SK-N-SH (cell line): ENCODE measurements around the gene ZXDB. TPM values are rescaled to one million over a fixed set of nuclear protein-coding genes. Genes with fewer than 3 reads are reported as not detected.

ENCODE experiments used
- CTCF ChIA-PET: fragments of 300-600, 350-600 bp; formaldehyde crosslinking; extraction: SDS; loops from one replicate; lab custom pipeline; 2021; lab: Yijun Ruan, JAX
- POLR2A ChIA-PET: fragments of 350-600 bp; sonication (Branson Sonifier 250); formaldehyde crosslinking; extraction: SDS; loops from one replicate; lab custom pipeline; 2020; ENCODE audit warnings: antibody characterized with exemption, inconsistent platforms; lab: Yijun Ruan, JAX
- DNase-seq: peaks from one replicate; pipeline ENCODE4 v3.0.0; 2012
- H2AFZ ChIP-seq: fragments of 200-600 bp; sonication (generic); 2 replicates; pipeline ENCODE4 v1.8.1; 2016; ENCODE audit warnings: antibody characterized with exemption, mild to moderate bottlenecking, low read depth
- H3F3A ChIP-seq: fragments of 200-600 bp; sonication (generic); replicated peaks from 2 replicates; pipeline ENCODE3; 2016; ENCODE audit warnings: antibody characterized with exemption, mild to moderate bottlenecking; ENCODE audit not compliant: insufficient read depth
- H3K27ac ChIP-seq, 2 experiments: fragments of 200-500 bp in 1 of 2; fragments of 200-600 bp in 1 of 2; sonication (Bioruptor generic) in 1 of 2; sonication (generic), shearing (Covaris generic) in 1 of 2; 2 replicates each; pipeline versions ENCODE4 v1.5.1 to v1.6.1; 2014 to 2016; ENCODE audit warnings: low read depth in 2 of 2, inconsistent platforms in 1 of 2, low read length in 1 of 2, mild to moderate bottlenecking in 1 of 2, mixed read lengths in 1 of 2
- H3K27me3 ChIP-seq: fragments of 200-600 bp; sonication (generic), shearing (Covaris generic); 2 replicates; pipeline ENCODE4 v1.6.1; 2016; ENCODE audit warnings: mixed run types; ENCODE audit not compliant: insufficient read depth
- H3K36me3 ChIP-seq, 2 experiments: fragments of 200-500 bp in 1 of 2; fragments of 200-600 bp in 1 of 2; sonication (Bioruptor generic) in 1 of 2; sonication (generic) in 1 of 2; replicated peaks in 1 of 2; 2 replicates each; pipeline versions ENCODE3 to v1.5.1; 2014 to 2016; ENCODE audit warnings: low read length in 1 of 2, mild to moderate bottlenecking in 1 of 2; ENCODE audit not compliant: insufficient read depth in 2 of 2, control insufficient read depth in 1 of 2
- H3K4me1 ChIP-seq, 2 experiments: fragments of 200-500 bp in 1 of 2; fragments of 200-600 bp in 1 of 2; sonication (Bioruptor generic) in 1 of 2; sonication (generic), shearing (Covaris generic) in 1 of 2; 2 replicates each; pipeline versions ENCODE4 v1.5.1 to v1.6.1; 2014 to 2016; ENCODE audit warnings: low read depth in 1 of 2, low read length in 1 of 2, mixed run types in 1 of 2; ENCODE audit not compliant: insufficient read depth in 2 of 2, control insufficient read depth in 1 of 2
- H3K4me2 ChIP-seq: fragments of 200-600 bp; sonication (generic), shearing (Covaris generic); 2 replicates; pipeline ENCODE4 v1.6.1; 2017; ENCODE audit warnings: mixed run types
- H3K4me3 ChIP-seq, 2 experiments: fragments of 200-500 bp in 1 of 2; fragments of 200-600 bp in 1 of 2; sonication (Bioruptor generic) in 1 of 2; sonication (generic), shearing (Covaris generic) in 1 of 2; 2 replicates each; pipeline versions ENCODE4 v1.5.1 to v1.8.1; 2014 to 2016; ENCODE audit warnings: low read depth in 2 of 2, inconsistent platforms in 1 of 2, low read length in 1 of 2, mild to moderate bottlenecking in 1 of 2, mixed read lengths in 1 of 2, moderate library complexity in 1 of 2
- H3K79me2 ChIP-seq: fragments of 200-600 bp; sonication (generic); 2 replicates; pipeline ENCODE4 v1.8.1; 2017; ENCODE audit warnings: mild to moderate bottlenecking; ENCODE audit not compliant: insufficient read depth
- H3K9ac ChIP-seq: fragments of 200-600 bp; sonication (generic); 2 replicates; pipeline ENCODE4 v1.6.1; 2017; ENCODE audit warnings: mixed run types
- H3K9me2 ChIP-seq: fragments of 200-600 bp; sonication (generic); 2 replicates; pipeline ENCODE4 v1.6.1; 2017; ENCODE audit warnings: mixed run types
- H3K9me3 ChIP-seq: fragments of 200-600 bp; sonication (generic); 2 replicates; pipeline ENCODE4 v1.6.1; 2017; ENCODE audit warnings: mixed run types, mild to moderate bottlenecking, moderate library complexity
- H4K20me1 ChIP-seq: fragments of 200-600 bp; sonication (generic); 2 replicates; pipeline ENCODE4 v1.6.1; 2017; ENCODE audit warnings: mild to moderate bottlenecking, mixed run types; ENCODE audit not compliant: insufficient read depth
- JUND ChIP-seq: IDR thresholded peaks from 2 replicates; pipeline ENCODE4 v1.4.0; 2012
- MEF2A ChIP-seq: IDR thresholded peaks from 2 replicates; pipeline ENCODE4 v1.4.0; 2012; ENCODE audit warnings: low read depth, borderline replicate concordance
- NRF1 ChIP-seq: IDR thresholded peaks from 2 replicates; pipeline ENCODE4 v1.6.1; 2012; ENCODE audit warnings: low read depth, mild to moderate bottlenecking, low read length
- POLR2AphosphoS5 ChIP-seq: IDR thresholded peaks from 2 replicates; pipeline ENCODE4 v1.6.1; 2012; ENCODE audit warnings: low read depth, low read length
- RCOR1 ChIP-seq: fragments of 150-350 bp; IDR thresholded peaks from 2 replicates; pipeline ENCODE4 v1.6.1; 2017; ENCODE audit warnings: antibody characterized with exemption, low read length
- RFX5 ChIP-seq: IDR thresholded peaks from 2 replicates; pipeline ENCODE4 v1.6.1; 2012; ENCODE audit warnings: mild to moderate bottlenecking, improper control_type of control experiment, low read length
- whole genome bisulfite sequencing: methylation state at CpG from one replicate; pipeline ENCODE4 v1.1.6; 2017; ENCODE audit warnings: low lambda C conversion rate; 5-methylcytosine and 5-hydroxymethylcytosine counted together
- polyA plus RNA-seq, 3 experiments: library from polyadenylated mRNA; depleted of rRNA; stranded (reverse); fragments of >200 nt; gene quantifications; 2 replicates each; pipeline ENCODE4 v1.2.3, GENCODE V29; 2012
- TF ChIP-seq, protein P1 (sequence below): IDR thresholded peaks from 2 replicates; pipeline ENCODE4 v1.4.0; 2012; ENCODE audit warnings: low read depth

Gene ZXDB
- polyA plus RNA-seq, 1 of the 3 experiments (the other 2 are of a cell fraction): 1.7 TPM

DNA sequence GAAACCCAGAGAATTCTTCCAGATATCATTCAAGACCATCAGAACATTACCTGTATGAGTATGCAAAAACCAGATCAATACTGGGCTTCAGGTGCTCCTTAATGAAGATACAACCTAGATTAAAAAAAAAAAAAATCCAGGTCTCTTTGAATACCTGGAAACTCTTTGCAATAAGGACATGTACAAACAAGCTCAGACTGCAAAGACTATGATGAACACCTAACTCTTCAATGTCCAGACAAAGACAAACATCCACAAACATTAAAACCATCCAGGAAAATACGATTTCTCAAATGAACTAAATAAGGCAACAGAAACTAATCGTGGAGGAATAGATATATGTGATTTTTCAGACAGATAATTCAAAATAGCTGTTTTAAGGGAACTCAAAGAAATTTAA, 49.5 kb downstream of the ZXDB start:
- Histone ChIP-seq H3K27ac (no peak overlapping the region), H3F3A (no peaks in the 10 kb centered on the region), H3K9me2 (no peaks in the 10 kb centered on the region), H3K9me3 (no peaks in the 10 kb centered on the region), H4K20me1 (no peaks in the 10 kb centered on the region), H3K79me2 (no peaks in the 10 kb centered on the region), H2AFZ (no peak overlapping the region), H3K4me2 (no peak overlapping the region), H3K27me3 (no peaks in the 10 kb centered on the region), H3K4me1 (no peaks in the 10 kb centered on the region), H3K36me3 (no peaks in the 10 kb centered on the region), H3K4me3 (no peak overlapping the region), H3K9ac (no peak overlapping the region)
- ChIA-PET POLR2A (no interaction called here), CTCF (no interaction called here)
- TF ChIP-seq MEF2A: no peak
- WGBS: 1% methylated on average over 2 of the region's 2 CpGs
- DNase-seq: no peak

DNA sequence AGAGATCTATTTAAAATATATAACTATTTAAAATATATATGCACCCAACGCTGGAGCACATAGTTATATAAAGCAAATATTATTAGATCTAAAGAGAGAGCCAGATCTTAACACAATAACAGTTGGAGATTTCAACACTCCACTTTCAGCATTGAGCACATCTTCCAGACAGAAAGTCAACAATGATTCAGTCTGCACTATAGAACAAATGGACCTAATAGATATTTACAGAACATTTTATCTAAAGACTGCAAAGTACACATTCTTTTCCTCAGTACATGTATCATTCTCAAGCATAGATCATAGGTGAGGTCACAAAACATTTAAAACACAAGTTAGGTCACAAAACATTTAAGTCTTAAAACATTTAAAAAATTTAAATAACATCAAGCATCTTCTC, 51.9 kb downstream of the ZXDB start:
- TF ChIP-seq RFX5 (no peak), NRF1 (no peak), RCOR1 (no peak), JUND (no peak)
- TF ChIP-seq, protein P1, sequence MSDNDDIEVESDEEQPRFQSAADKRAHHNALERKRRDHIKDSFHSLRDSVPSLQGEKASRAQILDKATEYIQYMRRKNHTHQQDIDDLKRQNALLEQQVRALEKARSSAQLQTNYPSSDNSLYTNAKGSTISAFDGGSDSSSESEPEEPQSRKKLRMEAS: no peak
- TF ChIP-seq, all 33 proteins: peak for 0
- Histone ChIP-seq H3K9me3 (no peaks in the 10 kb centered on the region), H3K36me3 (no peaks in the 10 kb centered on the region), H3F3A (no peaks in the 10 kb centered on the region), H4K20me1 (no peaks in the 10 kb centered on the region), H3K4me3 (no peak overlapping the region), H3K27ac (no peak overlapping the region), H3K4me2 (no peak overlapping the region), H3K9ac (no peak overlapping the region), H3K9me2 (no peaks in the 10 kb centered on the region), H3K27me3 (no peaks in the 10 kb centered on the region), H2AFZ (no peak overlapping the region), H3K79me2 (no peaks in the 10 kb centered on the region), H3K4me1 (no peaks in the 10 kb centered on the region)
- CTCF ChIA-PET: no interaction called here
- WGBS: 0% methylated on average over 1 of the region's 1 CpG
- no peak for DNase-seq
- POLR2A ChIA-PET: no interaction called here

DNA sequence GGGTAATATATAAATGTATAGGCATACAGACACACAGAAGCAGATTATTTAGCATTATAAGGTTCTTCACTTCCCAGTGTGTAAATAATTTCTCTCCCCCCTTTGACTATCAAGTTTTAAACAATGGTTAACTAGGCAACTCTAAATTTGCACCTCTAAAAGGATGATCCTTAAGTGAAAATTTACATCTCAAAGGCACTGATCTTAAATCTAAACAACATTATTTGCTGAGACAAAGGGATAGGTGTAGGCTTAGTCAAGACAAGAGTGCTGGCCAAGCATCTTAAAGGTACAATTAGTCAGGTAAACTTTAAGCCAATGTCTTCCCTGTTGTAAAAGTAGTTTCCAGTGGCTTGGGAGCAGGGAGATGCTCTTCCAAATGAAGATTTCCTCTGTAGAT, 55.2 kb downstream of the ZXDB start:
- Histone ChIP-seq H3K36me3 (no peaks in the 10 kb centered on the region), H3K79me2 (no peaks in the 10 kb centered on the region), H3K4me2 (no peak overlapping the region), H3F3A (no peaks in the 10 kb centered on the region), H3K9ac (no peak overlapping the region), H3K27ac (no peak overlapping the region), H3K4me3 (no peak overlapping the region), H4K20me1 (no peaks in the 10 kb centered on the region), H2AFZ (no peak overlapping the region), H3K4me1 (no peaks in the 10 kb centered on the region), H3K27me3 (no peaks in the 10 kb centered on the region), H3K9me3 (no peaks in the 10 kb centered on the region), H3K9me2 (no peaks in the 10 kb centered on the region)
- TF ChIP-seq, protein P1: no peak
- no peak for TF ChIP-seq POLR2AphosphoS5
- DNase-seq: no peak
- ChIA-PET CTCF (no interaction called here), POLR2A (no interaction called here)

Other genes with a start within 250 kb of the ZXDB start
- gene NLRP2B, start 88.2 kb downstream of the ZXDB start, polyA plus RNA-seq (2012; rRNA removed): not detected in 2 replicates